H1 (cell line): ENCODE measurements around the gene ERLIN1. TPM values are rescaled to one million over a fixed set of nuclear protein-coding genes. Genes with fewer than 3 reads are reported as not detected.

Experiments
- CHD7 ChIP-seq: fragments of 300-600 bp; sonication (generic); IDR thresholded peaks from 2 replicates; pipeline ENCODE4 v1.7.1; 2012; ENCODE audit warnings: low read length, moderate library complexity, mild to moderate bottlenecking, inconsistent platforms; ENCODE audit not compliant: insufficient replicate concordance
- E2F6 ChIP-seq: IDR thresholded peaks from 2 replicates; pipeline ENCODE4 v1.6.1; 2012; ENCODE audit warnings: inconsistent platforms
- JUN ChIP-seq: IDR thresholded peaks from 2 replicates; pipeline ENCODE4 v1.6.1; 2011; ENCODE audit warnings: low read depth, mild to moderate bottlenecking, improper control_type of control experiment, low read length
- NRF1 ChIP-seq: IDR thresholded peaks from 2 replicates; pipeline ENCODE4 v1.6.1; 2011; ENCODE audit warnings: mild to moderate bottlenecking, low read depth, low read length, improper control_type of control experiment
- POLR2A ChIP-seq, 2 experiments: IDR thresholded peaks; 1 replicate in 1 of 2; 2 replicates in 1 of 2; pipeline ENCODE4 v1.6.1; 2011; ENCODE audit warnings: low read depth in 2 of 2, low read length in 2 of 2, mild to moderate bottlenecking in 2 of 2; ENCODE audit errors: control extremely low read depth in 1 of 2
- RBBP5 ChIP-seq: IDR thresholded peaks from 2 replicates; pipeline ENCODE4 v1.7.1; 2012; ENCODE audit warnings: low read depth, mild to moderate bottlenecking, inconsistent platforms, low read length, moderate library complexity, borderline replicate concordance
- TAF1 ChIP-seq: IDR thresholded peaks from 2 replicates; pipeline ENCODE4 v1.6.1; 2011; ENCODE audit warnings: mild to moderate bottlenecking, low read depth, low read length
- USF2 ChIP-seq: IDR thresholded peaks from 2 replicates; pipeline ENCODE4 v1.6.1; 2011; ENCODE audit warnings: low read length, improper control_type of control experiment
- polyA plus RNA-seq, 7 experiments: library from polyadenylated mRNA; depleted of rRNA in 3 of 7; stranded (reverse) in 5 of 7; unstranded in 2 of 7; fragments of >200 nt in 5 of 7; fragments of 200-250 nt in 2 of 7; gene quantifications; 1 replicate in 5 of 7; 2 replicates in 1 of 7; 4 replicates in 1 of 7; pipeline versions ENCODE4 v1.2.1 to v1.2.3, GENCODE V29; 2011 to 2013; ENCODE audit warnings: missing spikeins in 2 of 7, mixed read lengths in 2 of 7
- total RNA-seq: library from RNA; stranded (reverse); fragmentation: NEBNext Ultra II Directional; extraction: Animal tissue kit (Norgen Biotek cat#: 25700); gene quantifications from 2 replicates; pipeline ENCODE4 v1.2.1, GENCODE V29; 2021

ERLIN1 gene
- total and polyA plus RNA-seq, 2 of the 8 experiments (the other 6 are each of a cell fraction or from before 2014, with no cell fraction given), result 16.5 to 32.0 TPM

GRCh38 chr10:100185364-100186252 is at the start of gene ERLIN1 (continued):
- peak; percentile 66; the same call in 1 of the 2 replicates for TF ChIP-seq RBBP5
- TF ChIP-seq TAF1, result peak; percentile 87
- TF ChIP-seq CHD7, result no peak
- peak; percentile 98 for TF ChIP-seq E2F6
- TF ChIP-seq NRF1, result peak; percentile 84
- peak in 1 of 2 experiments; percentile 70; a peak in 2 of 3 replicates for TF ChIP-seq POLR2A (IDR thresholded peaks at IDR 0.05; ENCODE audit: control extremely low read depth in 1 of 2, low read depth in 2 of 2, low read length in 2 of 2)
- TF ChIP-seq JUN, result no peak
- no peak for TF ChIP-seq USF2
